Measurements from ENCODE around the gene LTO1.

LTO1 gene

GRCh38 chr11:69677749-69678148 lies 2.6 kb upstream of the LTO1 start:
- TF ChIP-seq CTCF (IDR thresholded peaks at IDR 0.05), result no peak
- Histone ChIP-seq H3K4me3 (no peak overlapping the region), H3K27ac (no peak overlapping the region)
- DNase-seq (ENCODE audit: low spot score), result no peak

- no peak for DNase-seq (ENCODE audit: low spot score)
Observed at GRCh38 chr11:69674267-69674885, 777 bp downstream of the LTO1 start.

GRCh38 chr11:69671734-69672465 lies 3.3 kb downstream of the LTO1 start:
- Histone ChIP-seq H3K4me3 (no peak overlapping the region), H3K27ac (no peak overlapping the region)
- TF ChIP-seq CTCF (IDR thresholded peaks at IDR 0.05), result no peak
- DNase-seq (ENCODE audit: low spot score), result no peak

More at GRCh38 chr11:69674267-69674885, 777 bp downstream of the LTO1 start:
- H3K27ac ChIP-seq, result peak overlapping the region; percentile 76 to 86
- peak overlapping the region; percentile 79 for H3K4me3 ChIP-seq
- no peak for TF ChIP-seq CTCF (IDR thresholded peaks at IDR 0.05)

- peak; percentile 93 for TF ChIP-seq CTCF (IDR thresholded peaks at IDR 0.05)
- DNase-seq (ENCODE audit: low spot score), result peak; percentile 92
- H3K27ac ChIP-seq, result peak overlapping the region in 1 of 2 donors; percentile 54
- peak overlapping the region; percentile 43 for H3K4me3 ChIP-seq
Observed at GRCh38 chr11:69670158-69670845, 4.9 kb downstream of the LTO1 start.

- no peak for DNase-seq (ENCODE audit: low spot score)
- Histone ChIP-seq H3K27ac (no peak overlapping the region), H3K4me3 (no peak overlapping the region)
- no peak for TF ChIP-seq CTCF (IDR thresholded peaks at IDR 0.05)
Observed at GRCh38 chr11:69669486-69669885, 5.7 kb downstream of the LTO1 start.

- H3K4me3 ChIP-seq, result no peak overlapping the region
- no peak overlapping the region for H3K27ac ChIP-seq
- DNase-seq (ENCODE audit: low spot score), result no peak
- TF ChIP-seq CTCF (IDR thresholded peaks at IDR 0.05), result no peak
Observed at GRCh38 chr11:69667619-69668604, 7.2 kb downstream of the LTO1 start.

Data from coronary artery (tissue), 2 donors.